ENCODE data around the gene ARVCF. TPM values are rescaled to one million over a fixed set of nuclear protein-coding genes. Genes with fewer than 3 reads are reported as not detected.
A peak's percentile ranks its signal among the peaks of the same experiment; 100 is the strongest.

Gene ARVCF
- total and polyA plus RNA-seq, 12 donors = 22.2 to 58.9 (median 32.1) TPM

DNA sequence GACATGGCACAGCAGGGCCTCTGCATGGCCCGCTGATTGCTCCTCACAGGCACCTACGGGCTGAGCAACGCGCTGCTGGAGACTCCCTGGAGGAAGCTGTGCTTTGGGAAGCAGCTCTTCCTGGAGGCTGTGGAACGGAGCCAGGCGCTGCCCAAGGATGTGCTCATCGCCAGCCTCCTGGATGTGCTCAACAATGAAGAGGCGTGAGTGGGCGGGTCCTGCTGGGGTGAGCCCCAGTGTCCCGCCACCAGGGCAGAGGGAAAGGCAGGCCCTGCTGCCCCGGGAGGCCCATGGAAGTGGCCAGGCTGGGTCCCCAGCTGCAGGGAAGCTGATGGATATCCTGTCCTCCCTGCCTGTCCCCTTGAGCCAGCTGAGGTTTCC lies 44.8 kb upstream of the ARVCF start:
- TF ChIP-seq CTCF (IDR thresholded peaks at IDR 0.05) = no peak
- no peak overlapping the region for H3K4me3 ChIP-seq
- DNase-seq (peak in 1 of 2 donors; percentile 45), ATAC-seq (peak; percentile 18 to 61 (median 41))
- peaks cover 0 to 8% (median 4%) of the 10 kb centered on the region in 9 donors for H3K4me1 ChIP-seq
- H3K9me3 ChIP-seq = no peaks in the 10 kb centered on the region
- H3K27me3 ChIP-seq = no peaks in the 10 kb centered on the region
- H3K36me3 ChIP-seq = peaks cover 0 to 99% (median 39%) of the 10 kb centered on the region in 9 donors
- intact Hi-C loops (cut with DNase I) = no loop called here
- WGBS, 2 donors = 64 to 74% methylated on average over 11 of the region's 11 CpGs
- peak overlapping the region in 5 of 10 donors; percentile 2 to 54 (median 15) for H3K27ac ChIP-seq

DNA sequence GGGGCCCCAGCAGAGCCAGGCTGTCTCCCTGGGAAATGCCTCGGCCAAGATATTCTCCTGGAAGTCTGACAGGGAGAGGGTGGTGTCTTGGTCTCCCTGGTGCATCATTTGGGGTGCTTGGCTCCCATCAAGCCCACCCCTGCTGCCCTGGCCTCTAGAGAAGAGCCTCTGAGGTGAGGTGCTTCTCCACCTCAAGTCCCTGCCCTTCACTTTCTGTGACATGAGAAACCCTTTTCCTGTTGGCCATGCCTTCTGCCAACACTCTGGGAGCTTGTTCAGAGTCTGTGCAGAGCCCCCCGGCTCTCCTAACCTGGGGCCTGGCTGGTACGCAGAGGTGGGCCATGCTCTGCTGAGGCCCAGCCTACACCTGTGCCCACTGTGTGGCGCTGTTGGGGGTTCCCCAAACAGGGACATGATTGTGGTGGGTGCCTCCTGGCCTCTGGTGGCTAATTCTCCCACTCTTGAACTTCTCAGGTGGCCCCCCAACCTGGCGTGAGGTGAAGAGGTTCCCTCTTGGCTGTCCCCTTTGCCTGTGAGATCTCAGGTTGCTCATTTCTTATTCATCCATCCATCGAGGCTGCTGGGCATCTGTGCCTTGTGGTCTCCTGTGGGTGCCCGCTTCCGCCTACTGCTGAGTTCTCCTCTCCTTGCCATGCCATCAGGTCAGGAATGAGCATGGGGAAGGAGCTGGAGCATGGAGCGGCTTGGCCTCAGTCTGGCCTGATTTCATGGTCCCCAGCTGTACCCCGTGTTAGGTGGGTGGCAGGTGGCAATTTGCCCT lies 44.3 kb upstream of the ARVCF start:
- DNase-seq (no peak), ATAC-seq (peak in 1 of 8 donors; percentile 6)
- no peak overlapping the region for H3K4me3 ChIP-seq
- H3K9me3 ChIP-seq = no peaks in the 10 kb centered on the region
- peak overlapping the region in 2 of 10 donors; percentile 31 to 46 for H3K27ac ChIP-seq
- intact Hi-C loops (cut with DNase I) = no loop called here
- TF ChIP-seq CTCF (IDR thresholded peaks at IDR 0.05) = no peak
- no peaks in the 10 kb centered on the region for H3K27me3 ChIP-seq
- peaks cover 0 to 99% (median 45%) of the 10 kb centered on the region in 9 donors for H3K36me3 ChIP-seq
- WGBS, 2 donors = 91 to 94% methylated on average over 10 of the region's 10 CpGs
- peaks cover 0 to 8% (median 4%) of the 10 kb centered on the region in 9 donors for H3K4me1 ChIP-seq

- no peak for TF ChIP-seq CTCF (IDR thresholded peaks at IDR 0.05)
- no peaks in the 10 kb centered on the region for H3K9me3 ChIP-seq
- H3K27me3 ChIP-seq = no peaks in the 10 kb centered on the region
- DNase-seq = no peak
- peaks cover 0 to 99% (median 58%) of the 10 kb centered on the region in 9 donors for H3K36me3 ChIP-seq
- H3K4me3 ChIP-seq = no peak overlapping the region
- intact Hi-C loops (cut with DNase I) = no loop called here
- 81 to 88% methylated on average over 10 of the region's 10 CpGs for WGBS, 2 donors
- H3K27ac ChIP-seq = no peak overlapping the region
- ATAC-seq = no peak
- peaks cover 0 to 12% (median 4%) of the 10 kb centered on the region in 9 donors for H3K4me1 ChIP-seq
These were observed 42.6 kb upstream of the ARVCF start for GRCh38 chr22:20058989-20059770.

DNA sequence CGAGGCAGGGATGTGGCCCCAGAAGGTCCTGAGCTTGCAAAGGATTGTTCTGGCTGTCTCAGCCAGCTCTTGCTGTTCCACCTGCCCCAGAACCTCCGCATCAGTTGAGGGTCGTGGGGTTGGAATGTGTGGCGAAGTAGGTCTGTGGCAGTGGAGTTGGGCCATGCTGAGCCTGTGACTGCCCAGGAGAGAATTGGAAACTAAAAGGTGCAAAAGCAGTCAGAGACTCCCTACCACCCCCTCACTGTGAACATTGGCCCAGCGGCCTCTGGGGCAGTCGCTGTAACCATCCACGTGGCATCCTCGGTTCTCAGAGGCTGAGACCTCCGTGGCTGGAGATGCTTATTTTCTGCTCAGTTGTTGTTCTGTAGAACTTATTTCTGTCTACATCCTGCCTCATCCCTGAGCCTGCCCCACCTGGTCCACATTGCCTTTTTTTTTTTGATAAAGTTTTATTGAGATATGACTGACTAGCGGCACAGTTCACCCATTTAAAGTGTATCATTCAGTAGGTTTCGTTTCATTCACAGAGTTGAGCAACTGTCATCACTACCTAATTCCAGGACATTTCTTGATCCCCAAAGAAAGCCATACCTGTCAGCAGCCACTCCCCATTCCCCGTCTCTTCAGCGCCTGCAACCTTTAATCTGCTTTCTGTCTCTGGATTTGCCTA lies 41.1 kb upstream of the ARVCF start:
- Histone ChIP-seq H3K4me1 (peaks cover 0 to 24% (median 5%) of the 10 kb centered on the region in 9 donors), H3K9me3 (no peaks in the 10 kb centered on the region), H3K4me3 (no peak overlapping the region), H3K27me3 (no peaks in the 10 kb centered on the region), H3K36me3 (peaks cover 0 to 99% (median 58%) of the 10 kb centered on the region in 9 donors), H3K27ac (no peak overlapping the region)
- 95 to 97% methylated on average over 13 of the region's 13 CpGs for WGBS, 2 donors
- no peak for ATAC-seq
- intact Hi-C loops (cut with DNase I) = no loop called here
- no peak for TF ChIP-seq CTCF (IDR thresholded peaks at IDR 0.05)
- no peak for DNase-seq

Measured in heart right ventricle (tissue), 16 donors.